Activated CD4-positive, alpha-beta T cell treated with anti-CD3 and anti-CD28 coated beads for 36 hours (primary cell): ENCODE results near the gene TTC33. TPM values are rescaled to one million over a fixed set of nuclear protein-coding genes. Genes with fewer than 3 reads are reported as not detected.
A peak's percentile ranks its signal among the peaks of the same experiment; 100 is the strongest.
"Not testable (repeated sequence)": the region's sequence is repeated elsewhere in the genome, so short reads cannot be mapped to it uniquely, and the experiment has no call there.

Experiments used
- ATAC-seq: fragments of 200-7000 bp; cut with Tn5 transposase; one replicate; pipeline ENCODE4 v1.10.0; 2021; ENCODE audit warnings: mild to moderate bottlenecking, moderate library complexity
- CTCF ChIA-PET: fragments of 350-600 bp; sonication (Branson Sonifier 250); formaldehyde crosslinking; loops from one replicate; lab custom pipeline; 2021; ENCODE audit warnings: antibody characterized with exemption; lab: Charles Lee
- POLR2A ChIA-PET: fragments of 350-600 bp; sonication (Branson Sonifier 250); formaldehyde crosslinking; loops from one replicate; lab custom pipeline; 2021; ENCODE audit warnings: antibody characterized with exemption, inconsistent platforms; lab: Charles Lee
- DNase-seq: peaks from one replicate; pipeline ENCODE4 v3.0.0-alpha.2; 2020
- H3K27ac Mint-ChIP-seq: one replicate; pipeline ENCODE4 v1.8.0; 2021; ENCODE audit warnings: mixed read lengths
- H3K27me3 Mint-ChIP-seq: one replicate; pipeline ENCODE4 v1.8.0; 2021; ENCODE audit warnings: mixed read lengths
- H3K36me3 Mint-ChIP-seq: one replicate; pipeline ENCODE4 v1.8.0; 2021; ENCODE audit warnings: low read depth, mixed read lengths
- H3K4me1 Mint-ChIP-seq: one replicate; pipeline ENCODE4 v1.8.0; 2021; ENCODE audit warnings: mixed read lengths
- H3K4me3 Mint-ChIP-seq: one replicate; pipeline ENCODE4 v1.8.0; 2021; ENCODE audit warnings: mild to moderate bottlenecking, moderate library complexity, mixed read lengths
- H3K9me3 Mint-ChIP-seq: one replicate; pipeline ENCODE4 v1.8.0; 2021; ENCODE audit warnings: low read depth, mixed read lengths
- intact Hi-C, 2 experiments: fragments of 100-400 bp; cut with DNase I in 1 of 2; cut with micrococcal nuclease in 1 of 2; formaldehyde crosslinking; loops; one replicate each; pipeline versions ENCODE4 v1.14.2 to v1.15.1; 2022 to 2024; cut with DNase I, micrococcal nuclease
- total RNA-seq, 2 experiments: library from RNA; stranded (reverse); gene quantifications; one replicate each; pipeline ENCODE4 v1.2.3, GENCODE V29; 2021

TTC33 gene
- total RNA-seq, 2 experiments from 2014 or later, result 31.4 to 31.7 TPM

GRCh38 chr5:40754381-40755092 is 1.2 kb downstream of the TTC33 start:
- intact Hi-C loops, result loop anchor here (1.0 to 10.0 kb wide), 6 partner anchors 44 to 350 kb away; partner anchors contain the start of genes PRKAA1 (in 2 of the 2) and RPL37 (in 2 of the 2)
- peaks cover 27% of the 10 kb centered on the region for H3K36me3 Mint-ChIP-seq
- ChIA-PET POLR2A (interaction anchor here (0.5 kb wide), 1 partner anchor 69 kb away, joined by 3 read pairs; no protein-coding TSS in a partner anchor), CTCF (interaction anchor here (1.0 to 1.7 kb wide), 5 partner anchors 10 to 806 kb away, joined by 3 to 6 read pairs (median 3); partner anchors contain the start of gene PRKAA1)
- H3K4me1 Mint-ChIP-seq, result peaks cover 25% of the 10 kb centered on the region
- H3K9me3 Mint-ChIP-seq, result no peaks in the 10 kb centered on the region
- no peak overlapping the region for H3K27ac Mint-ChIP-seq
- no peak for DNase-seq
- no peaks in the 10 kb centered on the region for H3K27me3 Mint-ChIP-seq
- ATAC-seq, result peak; percentile 38
- H3K4me3 Mint-ChIP-seq, result no peak overlapping the region

- Mint-ChIP-seq H3K27me3 (no peaks in the 10 kb centered on the region), H3K4me3 (no peak overlapping the region), H3K4me1 (peaks cover 35% of the 10 kb centered on the region), H3K9me3 (no peaks in the 10 kb centered on the region), H3K36me3 (peaks cover 28% of the 10 kb centered on the region), H3K27ac (no peak overlapping the region)
- intact Hi-C loops, result no loop called here
- DNase-seq (no peak), ATAC-seq (no peak)
- CTCF ChIA-PET, result interaction anchor here (0.7 to 1.0 kb wide), 4 partner anchors 8 to 1076 kb away, joined by 3 to 4 read pairs (median 3); no protein-coding TSS in a partner anchor
- POLR2A ChIA-PET, result interaction anchor here (0.6 kb wide), 2 partner anchors 338 to 798 kb away, joined by 3 to 7 read pairs; no protein-coding TSS in a partner anchor
These were observed 9.1 kb downstream of the TTC33 start for GRCh38 chr5:40746703-40747102.

- POLR2A ChIA-PET, result no interaction called here
- intact Hi-C loops, result no loop called here
- Mint-ChIP-seq H3K27me3 (no peaks in the 10 kb centered on the region), H3K27ac (no peak overlapping the region), H3K4me1 (peaks cover 18% of the 10 kb centered on the region), H3K9me3 (peaks cover 14% of the 10 kb centered on the region), H3K36me3 (peaks cover 41% of the 10 kb centered on the region), H3K4me3 (no peak overlapping the region)
- ATAC-seq, result no peak
- DNase-seq, result no peak
- CTCF ChIA-PET, result no interaction called here
These were observed 12.0 kb downstream of the TTC33 start for GRCh38 chr5:40743771-40744170.

- Mint-ChIP-seq H3K36me3 (peaks cover 46% of the 10 kb centered on the region), H3K4me3 (no peak overlapping the region), H3K4me1 (peaks cover 26% of the 10 kb centered on the region), H3K27me3 (no peaks in the 10 kb centered on the region), H3K27ac (no peak overlapping the region), H3K9me3 (peaks cover 14% of the 10 kb centered on the region)
- DNase-seq, result no peak
- no peak for ATAC-seq
- POLR2A ChIA-PET, result no interaction called here
- CTCF ChIA-PET, result interaction anchor here (0.9 to 1.3 kb wide), 6 partner anchors 8 to 1025 kb away, joined by 3 to 5 read pairs (median 4); no protein-coding TSS in a partner anchor
- intact Hi-C loops, result loop anchor here (5.0 kb wide), 4 partner anchors 139 to 1161 kb away; no protein-coding TSS in a partner anchor
These were observed 17.3 kb downstream of the TTC33 start for GRCh38 chr5:40738502-40738901.

- CTCF ChIA-PET, result interaction anchor here (0.6 to 3.6 kb wide), 8 partner anchors 10 to 1163 kb away, joined by 3 to 17 read pairs (median 3); no protein-coding TSS in a partner anchor
- peak overlapping the region; percentile 69 for H3K27ac Mint-ChIP-seq
- POLR2A ChIA-PET, result no interaction called here
- peaks cover 22% of the 10 kb centered on the region for H3K4me1 Mint-ChIP-seq
- ATAC-seq (peak; percentile 72), DNase-seq (no peak)
- intact Hi-C loops, result loop anchor here (1.0 to 5.0 kb wide), 10 partner anchors 48 to 1159 kb away; no protein-coding TSS in a partner anchor
- peaks cover 39% of the 10 kb centered on the region for H3K36me3 Mint-ChIP-seq
- no peak overlapping the region for H3K4me3 Mint-ChIP-seq
- H3K27me3 Mint-ChIP-seq, result no peaks in the 10 kb centered on the region
- peaks cover 14% of the 10 kb centered on the region for H3K9me3 Mint-ChIP-seq
These were observed 19.5 kb downstream of the TTC33 start for GRCh38 chr5:40736103-40736875.

- DNase-seq (no peak), ATAC-seq (peak; percentile 31)
- ChIA-PET CTCF (interaction anchor here (0.6 to 3.6 kb wide), 12 partner anchors 9 to 1162 kb away, joined by 3 to 17 read pairs (median 3); no protein-coding TSS in a partner anchor), POLR2A (no interaction called here)
- H3K4me3 Mint-ChIP-seq, result no peak overlapping the region
- H3K27me3 Mint-ChIP-seq, result no peaks in the 10 kb centered on the region
- peaks cover 7% of the 10 kb centered on the region for H3K9me3 Mint-ChIP-seq
- intact Hi-C loops, result loop anchor here (1.0 to 5.0 kb wide), 11 partner anchors 47 to 1158 kb away; no protein-coding TSS in a partner anchor
- peaks cover 22% of the 10 kb centered on the region for H3K4me1 Mint-ChIP-seq
- peaks cover 32% of the 10 kb centered on the region for H3K36me3 Mint-ChIP-seq
- peak overlapping the region; percentile 69 for H3K27ac Mint-ChIP-seq
These were observed 20.2 kb downstream of the TTC33 start for GRCh38 chr5:40735609-40736008.

GRCh38 chr5:40734986-40735385 is 20.8 kb downstream of the TTC33 start:
- CTCF ChIA-PET, result interaction anchor here (0.6 to 3.6 kb wide), 11 partner anchors 8 to 1017 kb away, joined by 3 to 17 read pairs (median 3); no protein-coding TSS in a partner anchor
- H3K4me3 Mint-ChIP-seq, result no peak overlapping the region
- H3K4me1 Mint-ChIP-seq, result peaks cover 25% of the 10 kb centered on the region
- ATAC-seq (peak; percentile 36), DNase-seq (no peak)
- H3K36me3 Mint-ChIP-seq, result peaks cover 28% of the 10 kb centered on the region
- H3K27ac Mint-ChIP-seq, result peak overlapping the region; percentile 69
- intact Hi-C loops, result loop anchor here (2.0 to 5.0 kb wide), 5 partner anchors 46 to 1158 kb away; no protein-coding TSS in a partner anchor
- no peaks in the 10 kb centered on the region for H3K27me3 Mint-ChIP-seq
- POLR2A ChIA-PET, result interaction anchor here (0.6 kb wide), 1 partner anchor 648 kb away, joined by 3 read pairs; no protein-coding TSS in a partner anchor
- peaks cover 3% of the 10 kb centered on the region for H3K9me3 Mint-ChIP-seq

- Mint-ChIP-seq H3K4me3 (no peak overlapping the region), H3K27ac (no peak overlapping the region), H3K36me3 (peaks cover 23% of the 10 kb centered on the region), H3K9me3 (no peaks in the 10 kb centered on the region), H3K27me3 (no peaks in the 10 kb centered on the region), H3K4me1 (peaks cover 25% of the 10 kb centered on the region)
- ChIA-PET CTCF (interaction anchor here (0.6 to 3.6 kb wide), 7 partner anchors 10 to 788 kb away, joined by 3 to 17 read pairs (median 4); no protein-coding TSS in a partner anchor), POLR2A (interaction anchor here (0.6 kb wide), 1 partner anchor 647 kb away, joined by 3 read pairs; no protein-coding TSS in a partner anchor)
- DNase-seq (no peak), ATAC-seq (no peak)
- intact Hi-C loops, result loop anchor here in 1 of 2 experiments (2.0 kb wide), 1 partner anchor 45 kb away; no protein-coding TSS in a partner anchor
These were observed 21.7 kb downstream of the TTC33 start for GRCh38 chr5:40733879-40734563.

GRCh38 chr5:40733434-40733833 is 22.3 kb downstream of the TTC33 start:
- Mint-ChIP-seq H3K9me3 (no peaks in the 10 kb centered on the region), H3K27ac (no peak overlapping the region), H3K36me3 (peaks cover 21% of the 10 kb centered on the region), H3K4me1 (peaks cover 25% of the 10 kb centered on the region), H3K4me3 (no peak overlapping the region), H3K27me3 (no peaks in the 10 kb centered on the region)
- intact Hi-C loops, result no loop called here
- ChIA-PET CTCF (interaction anchor here (0.9 to 3.6 kb wide), 6 partner anchors 9 to 787 kb away, joined by 3 to 17 read pairs (median 4); no protein-coding TSS in a partner anchor), POLR2A (no interaction called here)
- no peak for ATAC-seq
- no peak for DNase-seq

- H3K4me1 Mint-ChIP-seq, POLR2A ChIA-PET, intact Hi-C loops, H3K27ac Mint-ChIP-seq, H3K27me3 Mint-ChIP-seq, H3K4me3 Mint-ChIP-seq, ATAC-seq, DNase-seq, CTCF ChIA-PET, H3K9me3 Mint-ChIP-seq: not testable (repeated sequence)
- H3K36me3 Mint-ChIP-seq, result peaks cover 50% of the 10 kb centered on the region
These were observed 33.3 kb downstream of the TTC33 start for GRCh38 chr5:40722497-40722911.
